Measurements from ENCODE around the gene FOXP1. TPM values are rescaled to one million over a fixed set of nuclear protein-coding genes. Genes with fewer than 3 reads are reported as not detected.

FOXP1 gene
- total and polyA plus RNA-seq, 9 of the 15 experiments (the other 6 are each of a cell fraction or from before 2014, with no cell fraction given) = 7.7 to 34.5 (median 13.7) TPM

GRCh38 chr3:71166339-71167240 is 416.9 kb downstream of the FOXP1 start:
- DNase-seq (ENCODE audit: extremely low read depth in 1 of 4, low spot score in 3 of 4) = no peak
- Histone ChIP-seq H3K9me1 (ENCODE audit: control insufficient read depth, insufficient read depth, low read length) (no peaks in the 10 kb centered on the region), H3K79me2 (ENCODE audit: control insufficient read depth, insufficient read depth, low read length) (no peaks in the 10 kb centered on the region), H3K9ac (ENCODE audit: insufficient read depth in 1 of 2, low read depth in 2 of 2, low read length in 2 of 2) (no peak overlapping the region), H4K20me1 (replicated peaks; ENCODE audit: control insufficient read depth, insufficient read depth, low read length) (no peaks in the 10 kb centered on the region), H3K27me3 (ENCODE audit: control insufficient read depth in 2 of 2, insufficient read depth in 2 of 2, low read length in 2 of 2) (no peaks in the 10 kb centered on the region), H3K4me1 (replicated peaks in 1 of 2; ENCODE audit: control insufficient read depth in 2 of 2, insufficient read depth in 2 of 2, low read length in 2 of 2) (no peaks in the 10 kb centered on the region), H2AFZ (ENCODE audit: low read depth, low read length) (no peak overlapping the region), H3K36me3 (ENCODE audit: control insufficient read depth, insufficient read depth, low read length) (no peaks in the 10 kb centered on the region), H3K4me3 (no peak overlapping the region), H3K27ac (ENCODE audit: extremely low read depth, low read depth, low read length) (no peak overlapping the region), H3K4me2 (ENCODE audit: insufficient read depth, low read length) (no peak overlapping the region), H3K9me3 (replicated peaks; ENCODE audit: control insufficient read depth, insufficient read depth, low read depth, low read length) (no peaks in the 10 kb centered on the region)
- ChIA-PET POLR2A (no interaction called here), CTCF (ENCODE audit: low intra/inter-chr PET ratio) (no interaction called here)
- WGBS (ENCODE audit: insufficient coverage, low coverage, missing lambda C conversion rate) = 70% methylated on average over 9 of the region's 10 CpGs
- in situ Hi-C loops (cut with MboI) = no loop called here
- no peak for ATAC-seq
- BruUV-seq (replicated peaks) = no TSS peak
- intact Hi-C loops (cut with micrococcal nuclease) = no loop called here
- no peak for FAIRE-seq
- TF ChIP-seq ZNF146 (CRISPR knock-in tag; IDR thresholded peaks at IDR 0.05; ENCODE audit: unreplicated experiment) = no peak
- TF ChIP-seq STAT5A (IDR thresholded peaks at IDR 0.05; ENCODE audit: borderline replicate concordance, low read length) = no peak
- TF ChIP-seq TEAD2 (tag; IDR thresholded peaks at IDR 0.05) = no peak
- TF ChIP-seq KAT8 (IDR thresholded peaks at IDR 0.05; ENCODE audit: low read depth) = no peak
- peak; percentile 63 for TF ChIP-seq PKNOX1 (IDR thresholded peaks at IDR 0.05)
- peak; percentile 68 for TF ChIP-seq MEIS2 (IDR thresholded peaks at IDR 0.05; ENCODE audit: partially characterized antibody)
- TF ChIP-seq, protein P1, sequence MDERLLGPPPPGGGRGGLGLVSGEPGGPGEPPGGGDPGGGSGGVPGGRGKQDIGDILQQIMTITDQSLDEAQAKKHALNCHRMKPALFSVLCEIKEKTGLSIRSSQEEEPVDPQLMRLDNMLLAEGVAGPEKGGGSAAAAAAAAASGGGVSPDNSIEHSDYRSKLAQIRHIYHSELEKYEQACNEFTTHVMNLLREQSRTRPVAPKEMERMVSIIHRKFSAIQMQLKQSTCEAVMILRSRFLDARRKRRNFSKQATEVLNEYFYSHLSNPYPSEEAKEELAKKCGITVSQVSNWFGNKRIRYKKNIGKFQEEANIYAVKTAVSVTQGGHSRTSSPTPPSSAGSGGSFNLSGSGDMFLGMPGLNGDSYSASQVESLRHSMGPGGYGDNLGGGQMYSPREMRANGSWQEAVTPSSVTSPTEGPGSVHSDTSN (CRISPR knock-in tag; IDR thresholded peaks at IDR 0.05; ENCODE audit: low read depth) = no peak
- TF ChIP-seq, protein P1 (tag; conservative IDR thresholded peaks at IDR 0.05; ENCODE audit: low read depth) = peak; percentile 74
- no peak for TF ChIP-seq NR3C1 (CRISPR knock-in tag; IDR thresholded peaks at IDR 0.05)
